ENCODE measurements around the gene LRP1. TPM values are rescaled to one million over a fixed set of nuclear protein-coding genes. Genes with fewer than 3 reads are reported as not detected.
A peak's percentile ranks its signal among the peaks of the same experiment; 100 is the strongest.

The LRP1 gene
- total RNA-seq, 1 experiment from 2014 or later, result 9.0 TPM

- DNase-seq (ENCODE audit: low read depth, low spot score), result no peak
- in situ Hi-C loops (cut with HindIII; ENCODE audit: low pct_unique_long_range_greater_than_20kb, low sequenced_read_pairs) (no loop called here), intact Hi-C loops (cut with micrococcal nuclease; ENCODE audit: unreplicated experiment) (loop anchor here (1.0 kb wide), 1 partner anchor 27 kb away; no protein-coding TSS in a partner anchor)
- Histone ChIP-seq H3K27ac (ENCODE audit: low read length) (no peak overlapping the region), H3K4me1 (ENCODE audit: control insufficient read depth, insufficient read depth, low read length) (peaks cover 15% of the 10 kb centered on the region), H3K27me3 (ENCODE audit: control insufficient read depth, insufficient read depth, low read length) (peaks cover 10% of the 10 kb centered on the region), H3K4me3 (ENCODE audit: low read depth in 2 of 2, low read length in 2 of 2) (no peak overlapping the region), H3K36me3 (ENCODE audit: control insufficient read depth, insufficient read depth, low read length) (no peaks in the 10 kb centered on the region; the same call in 1 of the 2 replicates), H3K9me3 (ENCODE audit: control insufficient read depth, insufficient read depth, low read depth, low read length) (no peaks in the 10 kb centered on the region)
- POLR2A ChIA-PET, result no interaction called here
- no TSS peak for BruUV-seq (replicated peaks)
- TF ChIP-seq REST (IDR thresholded peaks at IDR 0.05; ENCODE audit: insufficient read depth in 1 of 2, low read depth in 2 of 2, low read length in 1 of 2) (no peak), CTCF (IDR thresholded peaks at IDR 0.05) (no peak), TCF7L2 (IDR thresholded peaks at IDR 0.05; ENCODE audit: low read depth, low read length) (no peak), POLR2AphosphoS5 (IDR thresholded peaks at IDR 0.05; ENCODE audit: low read depth, low read length) (no peak), SIN3A (IDR thresholded peaks at IDR 0.05; ENCODE audit: borderline replicate concordance, insufficient read depth, low read depth, low read length) (no peak)
- ATAC-seq, result no peak
- CTCF ChIA-PET, result interaction anchor here (0.5 to 2.8 kb wide), 8 partner anchors 17 to 243 kb away, joined by 3 to 26 read pairs (median 8); partner anchors contain the start of genes INHBE and SHMT2
Observed at GRCh38 chr12:57212701-57213057, 84.4 kb downstream of the LRP1 start.

- Histone ChIP-seq H3K36me3 (ENCODE audit: control insufficient read depth, insufficient read depth, low read length) (no peaks in the 10 kb centered on the region; the same call in 1 of the 2 replicates), H3K9me3 (ENCODE audit: control insufficient read depth, insufficient read depth, low read depth, low read length) (no peaks in the 10 kb centered on the region), H3K4me3 (ENCODE audit: low read depth in 2 of 2, low read length in 2 of 2) (no peak overlapping the region), H3K27ac (ENCODE audit: low read length) (no peak overlapping the region), H3K4me1 (ENCODE audit: control insufficient read depth, insufficient read depth, low read length) (peaks cover 20% of the 10 kb centered on the region), H3K27me3 (ENCODE audit: control insufficient read depth, insufficient read depth, low read length) (peaks cover 10% of the 10 kb centered on the region)
- CTCF ChIA-PET, result interaction anchor here (0.6 to 2.8 kb wide), 13 partner anchors 11 to 242 kb away, joined by 3 to 26 read pairs (median 7); partner anchors contain the start of genes INHBE and SHMT2
- POLR2A ChIA-PET, result interaction anchor here (0.6 kb wide), 2 partner anchors 29 to 85 kb away, joined by 3 read pairs; no protein-coding TSS in a partner anchor
- ATAC-seq, result peak; percentile 62
- in situ Hi-C loops (cut with HindIII; ENCODE audit: low pct_unique_long_range_greater_than_20kb, low sequenced_read_pairs), result no loop called here
- no TSS peak for BruUV-seq (replicated peaks)
- peak; percentile 61 for DNase-seq (ENCODE audit: low read depth, low spot score)
- TF ChIP-seq CTCF (IDR thresholded peaks at IDR 0.05) (peak; percentile 97), REST (IDR thresholded peaks at IDR 0.05; ENCODE audit: insufficient read depth in 1 of 2, low read depth in 2 of 2, low read length in 1 of 2) (no peak)
- intact Hi-C loops (cut with micrococcal nuclease; ENCODE audit: unreplicated experiment), result loop anchor here (1.0 kb wide), 1 partner anchor 26 kb away; no protein-coding TSS in a partner anchor
Observed at GRCh38 chr12:57213058-57213715, 84.9 kb downstream of the LRP1 start.
